ENCODE measurements around the gene SPATA33. TPM values are rescaled to one million over a fixed set of nuclear protein-coding genes. Genes with fewer than 3 reads are reported as not detected.

The SPATA33 gene
- total and polyA plus RNA-seq, 2 donors (not counting 1 experiment from before 2014, with no cell fraction given) = 3.6 to 15.0 TPM

- Histone ChIP-seq H3K36me3 (replicated peaks in 1 of 2; ENCODE audit: control extremely low read depth in 1 of 2, control insufficient read depth in 1 of 2, extremely low read depth in 1 of 2, insufficient read depth in 2 of 2, low read length in 1 of 2) (no peaks in the 10 kb centered on the region), H3K79me2 (ENCODE audit: control insufficient read depth, insufficient read depth, low read length) (no peaks in the 10 kb centered on the region), H3K9ac (ENCODE audit: low read length) (no peak overlapping the region), H2AFZ (ENCODE audit: insufficient read depth, low read depth, low read length, poor library complexity, severe bottlenecking) (no peak overlapping the region), H3K9me3 (ENCODE audit: control extremely low read depth in 1 of 3, control insufficient read depth in 2 of 3, insufficient read depth in 1 of 3, low read length in 2 of 3) (no peaks in the 10 kb centered on the region), H3K27ac (ENCODE audit: low read length in 2 of 2) (no peak overlapping the region), H3K4me2 (replicated peaks; ENCODE audit: low read depth, low read length, poor library complexity, severe bottlenecking) (peak overlapping the region; percentile 99), H4K20me1 (ENCODE audit: control insufficient read depth, insufficient read depth, low read length, poor library complexity, severe bottlenecking) (no peaks in the 10 kb centered on the region), H3K4me1 (ENCODE audit: control insufficient read depth in 2 of 2, insufficient read depth in 2 of 2, low read length in 2 of 2) (peaks cover 12 to 16% of the 10 kb centered on the region in 2 donors), H3K27me3 (replicated peaks in 1 of 4; ENCODE audit: control extremely low read depth in 1 of 4, control insufficient read depth in 3 of 4, insufficient read depth in 4 of 4, low read length in 3 of 4) (no peaks in the 10 kb centered on the region), H3K4me3 (ENCODE audit: control extremely low read depth in 1 of 5, extremely low read depth in 1 of 5, insufficient read depth in 1 of 5, low read depth in 2 of 5, low read length in 4 of 5) (no peak overlapping the region)
- Mint-ChIP-seq H3K9me3 (ENCODE audit: insufficient read depth) (no peaks in the 10 kb centered on the region), H3K4me3 (no peak overlapping the region), H3K27ac (no peak overlapping the region), H3K4me1 (peaks cover 6% of the 10 kb centered on the region), H3K27me3 (no peaks in the 10 kb centered on the region)
- ATAC-seq (ENCODE audit: low read depth) (no peak), DNase-seq (peak; percentile 43)
- 94% methylated on average over 57 of the region's 63 CpGs for WGBS (ENCODE audit: insufficient coverage)
- POLR2A ChIA-PET = no interaction called here
- intact Hi-C loops (cut with micrococcal nuclease) = loop anchor here (1.0 kb wide), 2 partner anchors 9 to 10 kb away; partner anchors contain the start of gene ZNF276
- TF ChIP-seq CTCF (IDR thresholded peaks at IDR 0.05) (no peak), EZH2 (IDR thresholded peaks at IDR 0.05; ENCODE audit: borderline replicate concordance, insufficient read depth, low read depth, low read length, poor library complexity, severe bottlenecking) (no peak)
- CTCF ChIA-PET = interaction anchor here (0.8 to 1.1 kb wide), 2 partner anchors 11 to 149 kb away, joined by 3 read pairs; no protein-coding TSS in a partner anchor
Observed at GRCh38 chr16:89710709-89711564, 53.3 kb downstream of the SPATA33 start.

Data from B cell (primary cell).